Left lobe of liver (tissue), 2 donors: Measurements from ENCODE around the gene ACY1. TPM values are rescaled to one million over a fixed set of nuclear protein-coding genes. Genes with fewer than 3 reads are reported as not detected.

Source experiments
- ATAC-seq: fragments of 200-7000 bp; cut with Tn5 transposase; one replicate; pipeline ENCODE4 v1.9.1; 2020; ENCODE audit warnings: mild to moderate bottlenecking, moderate library complexity
- DNase-seq: peaks from one replicate; pipeline ENCODE4 v3.0.0-alpha.2; 2020; ENCODE audit warnings: low spot score
- total RNA-seq: library from RNA; stranded (reverse); gene quantifications from one replicate; pipeline ENCODE4 v1.2.1, GENCODE V29; 2021
- donor health status: DM: no; HTN: no; CAD: no; lungs with moderate emphysema.
- donor health status: DM: no; HTN: yes; CAD: no.

Gene ACY1
- total RNA-seq, 1 donor from 2014 or later, result 301 TPM

DNA sequence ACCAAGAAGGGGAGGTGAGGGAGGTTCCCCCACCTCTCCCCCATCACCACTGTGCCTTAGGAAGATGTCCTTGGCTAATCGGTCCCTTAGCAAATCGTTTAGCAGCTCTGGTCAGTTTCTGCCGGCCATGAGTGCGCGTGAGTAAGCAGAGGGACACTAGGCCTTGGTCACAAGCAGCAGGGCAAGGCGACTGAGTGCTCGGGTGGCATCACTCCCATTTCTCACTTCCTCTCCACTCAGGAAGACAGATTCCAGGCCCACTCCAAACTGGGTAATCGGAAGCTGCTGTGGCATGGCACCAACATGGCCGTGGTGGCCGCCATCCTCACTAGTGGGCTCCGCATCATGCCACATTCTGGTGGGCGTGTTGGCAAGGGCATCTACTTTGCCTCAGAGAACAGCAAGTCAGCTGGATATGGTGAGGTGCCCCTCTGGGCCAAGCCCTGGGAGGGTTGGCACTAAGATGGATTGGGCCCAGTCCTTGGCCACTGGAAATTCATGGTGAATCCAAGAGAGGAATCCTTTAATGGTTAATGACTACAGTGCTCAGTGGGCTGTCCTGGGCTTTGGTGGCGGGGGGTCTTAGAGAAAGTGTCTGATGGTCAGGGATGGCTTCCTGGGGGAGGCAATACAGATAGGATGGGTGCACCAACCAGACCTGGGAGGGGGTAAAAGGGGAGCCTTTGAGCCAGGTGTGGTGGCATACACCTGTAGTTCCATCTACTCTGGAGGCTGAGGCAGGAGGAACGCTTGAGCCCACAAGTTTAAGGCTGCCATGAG is 37.2 kb upstream of the ACY1 start:
- DNase-seq (no peak), ATAC-seq (no peak)

DNA sequence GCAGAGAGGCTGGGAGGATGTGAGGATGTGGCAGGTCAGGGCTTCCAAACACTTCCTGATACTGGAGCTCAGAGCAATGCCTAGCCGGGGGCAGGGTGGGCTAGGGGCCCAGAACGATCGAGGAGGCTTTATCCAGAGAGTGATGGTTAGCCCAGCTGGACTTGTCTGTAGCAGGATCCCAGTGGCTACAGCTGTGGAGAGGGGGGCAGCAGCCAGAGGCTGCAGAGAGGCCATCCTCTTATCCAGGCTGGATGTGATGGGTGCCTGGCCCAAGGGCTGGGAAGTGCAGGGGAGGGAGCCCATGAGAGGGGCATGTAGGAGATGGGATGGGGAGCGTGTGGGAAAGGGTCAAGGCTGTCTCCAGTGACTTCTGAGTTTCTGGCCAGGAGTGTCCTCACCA is 36.5 kb upstream of the ACY1 start:
- no peak for ATAC-seq
- DNase-seq, result no peak

- no peak for DNase-seq
- no peak for ATAC-seq
These were observed 36.0 kb upstream of the ACY1 start for GRCh38 chr3:51947215-51947900.

DNA sequence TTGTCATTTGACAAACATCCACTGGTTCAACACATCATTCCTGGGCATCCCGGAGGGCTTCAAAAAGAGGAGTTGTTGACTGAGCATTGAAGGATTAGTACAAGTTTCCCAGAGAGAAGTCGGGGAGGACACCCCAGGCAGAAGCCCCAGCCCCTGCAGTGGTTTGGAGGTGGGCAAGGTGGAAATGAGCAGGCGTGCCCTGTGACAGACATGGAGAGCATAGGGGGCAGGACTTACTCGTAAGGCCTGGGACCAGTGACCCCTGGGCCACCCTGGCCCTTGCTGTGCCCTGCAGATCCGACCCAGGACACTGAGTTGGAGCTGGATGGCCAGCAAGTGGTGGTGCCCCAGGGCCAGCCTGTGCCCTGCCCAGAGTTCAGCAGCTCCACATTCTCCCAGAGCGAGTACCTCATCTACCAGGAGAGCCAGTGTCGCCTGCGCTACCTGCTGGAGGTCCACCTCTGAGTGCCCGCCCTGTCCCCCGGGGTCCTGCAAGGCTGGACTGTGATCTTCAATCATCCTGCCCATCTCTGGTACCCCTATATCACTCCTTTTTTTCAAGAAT is 35.2 kb upstream of the ACY1 start:
- no peak for ATAC-seq
- DNase-seq, result no peak

GRCh38 chr3:51949121-51949520 is 34.2 kb upstream of the ACY1 start:
- no peak for DNase-seq
- no peak for ATAC-seq

DNA sequence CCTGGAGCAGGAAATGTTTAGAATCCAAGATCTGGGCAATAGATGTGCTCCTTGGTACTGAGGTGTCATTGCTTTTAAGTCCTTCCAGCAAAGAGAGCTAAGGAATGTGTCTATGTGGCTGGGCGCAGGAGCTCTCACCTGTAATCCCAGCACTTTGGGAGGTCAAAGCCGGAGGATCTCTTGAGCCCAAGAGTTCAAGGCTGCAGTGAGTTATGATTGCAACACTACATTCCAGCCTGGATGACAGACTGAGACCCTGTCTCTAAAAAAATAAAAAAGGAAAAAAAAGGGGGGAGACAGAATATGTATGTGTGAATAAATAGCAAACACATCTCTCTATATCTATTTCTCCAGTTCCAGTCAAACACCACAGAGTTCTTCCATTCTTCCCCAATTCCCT is 32.4 kb upstream of the ACY1 start:
- no peak for DNase-seq
- no peak for ATAC-seq

GRCh38 chr3:51953445-51953844 is 29.9 kb upstream of the ACY1 start:
- ATAC-seq (no peak), DNase-seq (no peak)

- DNase-seq (no peak), ATAC-seq (no peak)
These were observed 29.2 kb upstream of the ACY1 start for GRCh38 chr3:51954105-51954504.

- ATAC-seq, result no peak
- no peak for DNase-seq
These were observed 28.6 kb upstream of the ACY1 start for GRCh38 chr3:51954713-51955112.

- no peak for DNase-seq
- ATAC-seq, result peak; percentile 38
These were observed 28.0 kb upstream of the ACY1 start, which contains the start of gene GPR62 for GRCh38 chr3:51955175-51955892. GPR62 (plus strand) TSS chr3:51955381; CDS start chr3:51955653, 272 bp downstream.

GRCh38 chr3:51955893-51956770 is 27.2 kb upstream of the ACY1 start:
- ATAC-seq, result peak; percentile 81
- DNase-seq, result no peak

GRCh38 chr3:51957520-51958205 is 25.7 kb upstream of the ACY1 start:
- DNase-seq (no peak), ATAC-seq (no peak)

- ATAC-seq, result no peak
- no peak for DNase-seq
These were observed 24.5 kb upstream of the ACY1 start for GRCh38 chr3:51958603-51959521.

DNA sequence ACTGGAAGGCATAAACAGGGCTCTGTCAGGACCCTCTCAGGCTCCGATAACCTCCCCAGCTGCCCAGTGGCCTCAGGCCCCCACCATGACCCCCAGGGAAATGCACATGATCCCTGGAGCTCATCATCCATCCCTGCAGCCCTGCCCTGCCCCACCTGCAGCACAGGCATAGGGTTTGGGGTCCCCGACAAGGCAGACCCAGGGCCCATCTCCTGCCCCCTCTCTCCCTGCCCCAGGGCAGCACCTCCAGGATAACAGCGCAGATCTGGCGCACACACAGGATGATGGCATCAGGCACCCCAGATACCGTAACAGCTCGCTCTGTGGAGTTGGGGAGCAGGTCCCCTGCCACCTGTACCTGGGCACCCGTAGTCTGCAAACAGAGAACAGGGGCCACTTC is 23.7 kb upstream of the ACY1 start:
- DNase-seq (no peak), ATAC-seq (no peak)

GRCh38 chr3:51960386-51960785 is 22.9 kb upstream of the ACY1 start:
- no peak for ATAC-seq

GRCh38 chr3:51961011-51961410 is 22.3 kb upstream of the ACY1 start:
- ATAC-seq, result no peak
- no peak for DNase-seq

More at GRCh38 chr3:51960386-51960785, 22.9 kb upstream of the ACY1 start:
- no peak for DNase-seq

- no peak for DNase-seq
- no peak for ATAC-seq
These were observed 21.4 kb upstream of the ACY1 start for GRCh38 chr3:51961602-51962569.
